Omental fat pad (tissue), 4 donors: ENCODE results near the gene GAST. TPM values are rescaled to one million over a fixed set of nuclear protein-coding genes. Genes with fewer than 3 reads are reported as not detected.

Experiments used
- ATAC-seq: fragments of 150-250 bp; one replicate; pipeline ENCODE4 v1.9.1; 2016; ENCODE audit warnings: mild to moderate bottlenecking, moderate library complexity; ENCODE audit not compliant: low FRiP score
- DNase-seq: peaks from one replicate; pipeline ENCODE4 v3.0.0-alpha.2; 2019; ENCODE audit warnings: low spot score
- CTCF ChIP-seq, 3 donors: fragments of 450-650 bp; IDR thresholded peaks; one replicate each; pipeline ENCODE4 v1.5.1; 2016 to 2017; ENCODE audit warnings: antibody characterized with exemption in 3 of 3, mild to moderate bottlenecking in 3 of 3, moderate library complexity in 2 of 3
- total RNA-seq, 4 donors: library from RNA; depleted of rRNA; stranded (reverse); fragments of >200 nt; gene quantifications; one replicate each; pipeline ENCODE4 v1.1.0, GENCODE V29; 2016

Gene GAST
- not detected for total RNA-seq

GRCh38 chr17:41711669-41712400 lies at the start of gene GAST:
Gene GAST, plus strand, starts transcription at chr17:41712331. Its CDS starts 3,106 bp downstream, at chr17:41715437.
- DNase-seq (no peak), ATAC-seq (no peak)
- TF ChIP-seq CTCF (IDR thresholded peaks at IDR 0.05), result no peak

GRCh38 chr17:41663451-41664171 lies 48.5 kb upstream of the GAST start:
- ATAC-seq, result no peak
- TF ChIP-seq CTCF (IDR thresholded peaks at IDR 0.05), result no peak
- no peak for DNase-seq

- no peak for TF ChIP-seq CTCF (IDR thresholded peaks at IDR 0.05)
- DNase-seq, result no peak
- ATAC-seq, result no peak
These were observed 48.0 kb upstream of the GAST start for GRCh38 chr17:41664172-41664457.

- no peak for TF ChIP-seq CTCF (IDR thresholded peaks at IDR 0.05)
- ATAC-seq (no peak), DNase-seq (no peak)
These were observed 47.3 kb upstream of the GAST start for GRCh38 chr17:41664587-41665565.

- TF ChIP-seq CTCF (IDR thresholded peaks at IDR 0.05), result peak in 2 of 3 donors; percentile 82 to 97
- DNase-seq (peak; percentile 69), ATAC-seq (peak; percentile 90)
These were observed 46.4 kb upstream of the GAST start for GRCh38 chr17:41665566-41666236.

- no peak for TF ChIP-seq CTCF (IDR thresholded peaks at IDR 0.05)
- peak; percentile 44 for ATAC-seq
- DNase-seq, result no peak
These were observed 45.9 kb upstream of the GAST start for GRCh38 chr17:41666237-41666641.
